GM23248 (cell line): ENCODE results near the gene HTR4.

Source experiments
- EZH2 ChIP-seq: fragments of 200-600 bp; sonication (generic); IDR thresholded peaks from 2 replicates; pipeline ENCODE4 v1.6.1; 2018; ENCODE audit warnings: antibody characterized with exemption, mild to moderate bottlenecking; ENCODE audit not compliant: insufficient read depth, poor library complexity, severe bottlenecking
- EZH2phosphoT487 ChIP-seq: fragments of 200-600 bp; sonication (generic); IDR thresholded peaks from 2 replicates; pipeline ENCODE4 v1.6.1; 2018; ENCODE audit warnings: antibody characterized with exemption, moderate library complexity, mild to moderate bottlenecking, low read depth; ENCODE audit not compliant: insufficient read depth

DNA sequence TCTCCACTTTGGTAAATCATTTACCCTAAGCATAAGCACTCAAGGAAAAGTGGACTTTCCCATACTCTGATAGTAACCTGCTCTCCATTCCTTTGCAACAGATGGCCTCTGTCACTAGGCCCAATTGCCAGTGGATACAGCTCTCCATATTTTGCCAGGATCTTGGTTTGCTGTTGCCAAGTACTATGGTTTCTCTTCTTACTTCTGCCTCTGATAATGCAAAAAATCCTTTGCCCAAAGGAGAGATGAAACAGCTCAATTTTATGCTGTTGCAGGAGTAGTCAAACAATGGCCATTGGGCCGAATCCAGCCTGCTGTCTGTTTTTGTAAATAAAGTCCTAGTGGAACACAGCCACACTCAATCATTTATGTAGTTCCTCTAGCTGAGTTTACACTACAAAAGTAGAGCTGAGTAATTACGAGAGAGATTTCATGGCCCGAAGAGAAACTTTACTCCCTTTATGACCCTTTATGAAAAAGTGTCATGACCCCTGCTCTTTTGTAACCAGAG, 92.5 kb downstream of the HTR4 start:
- TF ChIP-seq EZH2phosphoT487: no peak
- no peak for TF ChIP-seq EZH2
